WERI-Rb-1 (cell line): ENCODE results near the gene NAB2.

Source experiments
- DNase-seq: peaks from one replicate; pipeline ENCODE4 v3.0.0-alpha.2; 2020
- H3K27ac ChIP-seq: fragments of 250-450 bp; sonication (Bioruptor Pico); 2 replicates; pipeline ENCODE4 v1.5.1; 2020; ENCODE audit warnings: mild to moderate bottlenecking, moderate library complexity
- H3K27me3 ChIP-seq: fragments of 250-450 bp; sonication (Bioruptor Pico); 2 replicates; pipeline ENCODE4 v1.5.1; 2021; ENCODE audit warnings: mild to moderate bottlenecking, low read depth, moderate library complexity; ENCODE audit not compliant: insufficient read depth, severe bottlenecking
- H3K36me3 ChIP-seq: fragments of 250-450 bp; sonication (Bioruptor Pico); 2 replicates; pipeline ENCODE4 v1.5.1; 2020; ENCODE audit warnings: mild to moderate bottlenecking, moderate library complexity
- H3K4me3 ChIP-seq: 2 replicates; pipeline ENCODE4 v1.5.1; 2011; ENCODE audit warnings: low read depth, mild to moderate bottlenecking, control low read depth, low read length
- H3K9me3 ChIP-seq: fragments of 250-450 bp; sonication (Bioruptor Pico); 2 replicates; pipeline ENCODE4 v1.5.1; 2021; ENCODE audit warnings: mild to moderate bottlenecking, moderate library complexity; ENCODE audit not compliant: severe bottlenecking
- CTCF ChIP-seq: IDR thresholded peaks from 2 replicates; pipeline ENCODE4 v1.5.1; 2011; ENCODE audit warnings: low read depth, mild to moderate bottlenecking, control low read depth, inconsistent platforms, low read length

NAB2 gene

GRCh38 chr12:57078519-57079404 lies 10.2 kb upstream of the NAB2 start, which contains the start of gene NEMP1:
Gene NEMP1 (minus strand): TSS chr12:57078791. CDS start chr12:57078745, 46 bp downstream.
- H3K36me3 ChIP-seq: peaks cover 8% of the 10 kb centered on the region
- no peaks in the 10 kb centered on the region for H3K27me3 ChIP-seq
- peak; percentile 98 for DNase-seq
- H3K4me3 ChIP-seq: peak within 1 kb of the TSS; percentile 74
- H3K27ac ChIP-seq: peak within 1 kb of the TSS; percentile 92
- TF ChIP-seq CTCF: no peak
- no peaks in the 10 kb centered on the region for H3K9me3 ChIP-seq

GRCh38 chr12:57079821-57080220 lies 9.1 kb upstream of the NAB2 start:
- peaks cover 8% of the 10 kb centered on the region for H3K36me3 ChIP-seq
- H3K9me3 ChIP-seq: no peaks in the 10 kb centered on the region
- H3K27me3 ChIP-seq: no peaks in the 10 kb centered on the region
- no peak for TF ChIP-seq CTCF
- peak overlapping the region; percentile 73 for H3K27ac ChIP-seq
- H3K4me3 ChIP-seq: no peak overlapping the region
- no peak for DNase-seq

- Histone ChIP-seq H3K27me3 (no peaks in the 10 kb centered on the region), H3K9me3 (no peaks in the 10 kb centered on the region), H3K27ac (no peak overlapping the region), H3K36me3 (peaks cover 8% of the 10 kb centered on the region), H3K4me3 (no peak overlapping the region)
- no peak for DNase-seq
- TF ChIP-seq CTCF: no peak
Measured at GRCh38 chr12:57080855-57081254, 8.1 kb upstream of the NAB2 start.

GRCh38 chr12:57085999-57086492 lies 2.9 kb upstream of the NAB2 start:
- H3K27ac ChIP-seq: peak overlapping the region; percentile 95
- no peak for TF ChIP-seq CTCF
- DNase-seq: peak; percentile 77

GRCh38 chr12:57086493-57087009 lies 2.4 kb upstream of the NAB2 start:
- Histone ChIP-seq H3K9me3 (no peaks in the 10 kb centered on the region), H3K36me3 (peaks cover 12% of the 10 kb centered on the region), H3K27ac (peak overlapping the region; percentile 95), H3K27me3 (no peaks in the 10 kb centered on the region), H3K4me3 (peak overlapping the region; percentile 93)
- TF ChIP-seq CTCF: peak; percentile 46
- peak; percentile 82 for DNase-seq

More at GRCh38 chr12:57085999-57086492, 2.9 kb upstream of the NAB2 start:
- H3K9me3 ChIP-seq: no peaks in the 10 kb centered on the region
- H3K27me3 ChIP-seq: no peaks in the 10 kb centered on the region
- H3K36me3 ChIP-seq: peaks cover 7% of the 10 kb centered on the region
- peak overlapping the region; percentile 93 for H3K4me3 ChIP-seq
